Sigmoid colon (tissue), 4 donors: Measurements from ENCODE around the gene KRT73.

Experiments
- CTCF ChIP-seq, 4 experiments: fragments of 450-650 bp in 3 of 4; fragments of 200-600 bp in 1 of 4; IDR thresholded peaks; one replicate each; pipeline ENCODE4 v1.5.1; 2016 to 2019; ENCODE audit warnings: antibody characterized with exemption in 4 of 4, mild to moderate bottlenecking in 3 of 4, moderate library complexity in 2 of 4
- EP300 ChIP-seq, 4 donors: sonication (generic); formaldehyde crosslinking; IDR thresholded peaks; one replicate each; pipeline ENCODE4 v1.6.1; 2017; ENCODE audit warnings: antibody characterized with exemption in 4 of 4
- POLR2A ChIP-seq, 2 donors: fragments of 450-650 bp; IDR thresholded peaks; one replicate each; pipeline ENCODE4 v1.6.1; 2016; ENCODE audit warnings: antibody characterized with exemption in 2 of 2, mild to moderate bottlenecking in 2 of 2, moderate library complexity in 2 of 2
- POLR2AphosphoS5 ChIP-seq, 4 donors: sonication (generic); formaldehyde crosslinking; IDR thresholded peaks; one replicate each; pipeline ENCODE4 v1.6.1; 2017; ENCODE audit warnings: antibody characterized with exemption in 4 of 4

- TF ChIP-seq POLR2AphosphoS5 (IDR thresholded peaks at IDR 0.05) = no peak
- TF ChIP-seq CTCF (IDR thresholded peaks at IDR 0.05) = no peak
- no peak for TF ChIP-seq POLR2A (IDR thresholded peaks at IDR 0.05)
- TF ChIP-seq EP300 (IDR thresholded peaks at IDR 0.05) = no peak
These were observed 35.9 kb downstream of the KRT73 start for GRCh38 chr12:52582486-52582885.
